Stomach (tissue), 4 donors: ENCODE data around the gene TIA1.

Source experiments
- CTCF ChIP-seq, 7 experiments: fragments of 450-650 bp in 4 of 7; fragments of 200-600 bp in 3 of 7; sonication (generic) in 3 of 7; IDR thresholded peaks; one replicate each; pipeline ENCODE4 v1.5.1; 2016 to 2019; ENCODE audit warnings: antibody characterized with exemption in 7 of 7, control low read depth in 2 of 7, mild to moderate bottlenecking in 1 of 7
- EP300 ChIP-seq: sonication (generic); formaldehyde crosslinking; IDR thresholded peaks from one replicate; pipeline ENCODE4 v1.6.1; 2017; ENCODE audit warnings: antibody characterized with exemption

- TF ChIP-seq EP300 (no peak), CTCF (IDR thresholded peaks at IDR 0.05) (no peak)
These were observed 36.8 kb downstream of the TIA1 start for GRCh38 chr2:70211595-70211994.
